Adrenal gland (tissue), 12 donors: ENCODE measurements around the gene PARVB. TPM values are rescaled to one million over a fixed set of nuclear protein-coding genes. Genes with fewer than 3 reads are reported as not detected.
"Not testable (repeated sequence)": the region's sequence is repeated elsewhere in the genome, so short reads cannot be mapped to it uniquely, and the experiment has no call there.

Experiments
- DNase-seq, 7 donors: peaks; one replicate each; pipeline ENCODE4 v3.0.0-alpha.2; 2019 to 2020
- H3K27ac ChIP-seq, 5 donors: fragments of 200-600 bp; sonication (generic) in 4 of 5; 1 replicate in 3 of 5; 2 replicates in 2 of 5; pipeline versions ENCODE4 v1.5.1 to v1.8.0; 2016 to 2020; ENCODE audit warnings: mild to moderate bottlenecking in 1 of 5
- H3K27me3 ChIP-seq: fragments of 200-600 bp; 2 replicates; pipeline ENCODE4 v1.8.0; 2021
- H3K36me3 ChIP-seq, 2 donors: fragments of 200-600 bp; replicated peaks in 1 of 2; 1 replicate in 1 of 2; 2 replicates in 1 of 2; pipeline versions ENCODE4 v1.5.1 to v1.8.0; 2018 to 2022
- H3K4me1 ChIP-seq, 2 donors: fragments of 200-600 bp; replicated peaks in 1 of 2; 1 replicate in 1 of 2; 2 replicates in 1 of 2; pipeline versions ENCODE4 v1.5.1 to v1.8.0; 2018 to 2021
- H3K4me3 ChIP-seq, 4 donors: fragments of 200-600 bp; sonication (generic) in 3 of 4; one replicate each; pipeline ENCODE4 v1.5.1; 2016 to 2018
- H3K9me3 ChIP-seq, 3 donors: fragments of 200-600 bp; sonication (generic) in 1 of 3; replicated peaks in 1 of 3; 1 replicate in 2 of 3; 2 replicates in 1 of 3; pipeline versions ENCODE4 v1.5.1 to v1.8.0; 2016 to 2021
- CTCF ChIP-seq, 6 experiments: fragments of 450-650 bp in 4 of 6; fragments of 200-600 bp in 2 of 6; sonication (generic) in 1 of 6; IDR thresholded peaks; 1 replicate in 5 of 6; 2 replicates in 1 of 6; pipeline versions ENCODE4 v1.5.1 to v1.8.0; 2016 to 2021; ENCODE audit warnings: antibody characterized with exemption in 6 of 6, mild to moderate bottlenecking in 2 of 6, moderate library complexity in 1 of 6
- POLR2A ChIP-seq, 2 donors: fragments of 450-650 bp; IDR thresholded peaks; one replicate each; pipeline ENCODE4 v1.6.1; 2017; ENCODE audit warnings: antibody characterized with exemption in 2 of 2, mild to moderate bottlenecking in 2 of 2, moderate library complexity in 1 of 2
- WGBS, 4 donors: extraction: QIAGEN DNeasy Blood & Tissue Kit in 2 of 4; methylation state at CpG; one replicate each; pipeline versions ENCODE4 v1.1.5 to v1.1.7; 2013 to 2017; 5-methylcytosine and 5-hydroxymethylcytosine counted together
- intact Hi-C, 2 donors: fragments of 100-400 bp; cut with DNase I; formaldehyde crosslinking; loops; one replicate each; pipeline versions ENCODE4 v1.14.1 to v1.15.0; 2022 to 2023
- polyA plus RNA-seq, 3 donors: library from polyadenylated mRNA; stranded (reverse); fragments of 200-250 nt in 2 of 3; fragments of 350-450 nt in 1 of 3; fragmentation: Illumina TruSeq in 1 of 3; extraction: RNeasy Lipid Tissue Mini Kit (QIAGEN cat#74804) in 1 of 3; gene quantifications; one replicate each; pipeline ENCODE4 v1.2.3, GENCODE V29; 2013 to 2014
- total RNA-seq, 9 donors: library from RNA; depleted of rRNA in 4 of 9; stranded (reverse); fragments of >200 nt in 4 of 9; fragments of 120-200 nt in 1 of 9; fragmentation: NEBNext Ultra II Directional in 1 of 9; extraction: Animal tissue kit (Norgen Biotek cat#: 25700) in 1 of 9; gene quantifications; one replicate each; pipeline versions ENCODE4 v1.1.0 to v1.2.4, GENCODE V29; 2013 to 2023
- donor health status: healthy with polysubstance abuse.
- donor health status: Bipolar disorder and iron deficiency.
- donor health status: DM: yes; HTN: yes; CAD: no.
- donor health status: DM: no; HTN: no; CAD: no.
- donor health status: DM: no; HTN: no; CAD: no.
- donor health status: DM: yes; HTN: yes; CAD: no.

PARVB gene
- total and polyA plus RNA-seq, 12 donors: 16.9 to 77.6 (median 45.9) TPM

GRCh38 chr22:44107340-44107739, 83.2 kb downstream of the PARVB start:
- Histone ChIP-seq H3K4me1 (no peaks in the 10 kb centered on the region), H3K27me3 (no peaks in the 10 kb centered on the region), H3K9me3 (no peaks in the 10 kb centered on the region), H3K27ac (no peak overlapping the region), H3K4me3 (no peak overlapping the region), H3K36me3 (no peaks in the 10 kb centered on the region)
- DNase-seq: no peak
- TF ChIP-seq POLR2A (IDR thresholded peaks at IDR 0.05): no peak
- no peak for TF ChIP-seq CTCF (IDR thresholded peaks at IDR 0.05)
- intact Hi-C loops: no loop called here
- 89 to 93% (median 92%) methylated on average over 6 of the region's 6 CpGs for WGBS, 4 donors

GRCh38 chr22:44108076-44108475, 84.0 kb downstream of the PARVB start:
- H3K4me1 ChIP-seq: no peaks in the 10 kb centered on the region
- H3K27ac ChIP-seq: no peak overlapping the region
- H3K36me3 ChIP-seq: no peaks in the 10 kb centered on the region
- no peak for TF ChIP-seq CTCF (IDR thresholded peaks at IDR 0.05)
- TF ChIP-seq POLR2A (IDR thresholded peaks at IDR 0.05): no peak
- no peak for DNase-seq
- H3K9me3 ChIP-seq: no peaks in the 10 kb centered on the region
- no peak overlapping the region for H3K4me3 ChIP-seq
- WGBS, 4 donors: 91 to 100% (median 96%) methylated on average over 1 to 2 of the region's 2 CpGs
- H3K27me3 ChIP-seq: no peaks in the 10 kb centered on the region
- intact Hi-C loops: no loop called here

- Histone ChIP-seq H3K4me3 (no peak overlapping the region), H3K27me3 (no peaks in the 10 kb centered on the region), H3K27ac (no peak overlapping the region), H3K9me3 (no peaks in the 10 kb centered on the region), H3K36me3 (no peaks in the 10 kb centered on the region), H3K4me1 (no peaks in the 10 kb centered on the region)
- TF ChIP-seq POLR2A (IDR thresholded peaks at IDR 0.05) (no peak), CTCF (IDR thresholded peaks at IDR 0.05) (no peak)
- no peak for DNase-seq
- WGBS, 4 donors: 73 to 82% (median 79%) methylated on average over 14 of the region's 14 CpGs
- intact Hi-C loops: no loop called here
Measured at GRCh38 chr22:44108806-44109385, 84.8 kb downstream of the PARVB start.

GRCh38 chr22:44109416-44109815, 85.3 kb downstream of the PARVB start:
- Histone ChIP-seq H3K27ac (no peak overlapping the region), H3K36me3 (no peaks in the 10 kb centered on the region), H3K4me3 (no peak overlapping the region), H3K27me3 (no peaks in the 10 kb centered on the region), H3K9me3 (no peaks in the 10 kb centered on the region), H3K4me1 (no peaks in the 10 kb centered on the region)
- 90 to 98% (median 90%) methylated on average over 4 of the region's 4 CpGs for WGBS, 4 donors
- intact Hi-C loops: no loop called here
- TF ChIP-seq POLR2A (IDR thresholded peaks at IDR 0.05) (no peak), CTCF (IDR thresholded peaks at IDR 0.05) (no peak)
- no peak for DNase-seq

- H3K9me3 ChIP-seq, H3K27me3 ChIP-seq, intact Hi-C loops, H3K4me3 ChIP-seq, DNase-seq, H3K4me1 ChIP-seq, H3K36me3 ChIP-seq, H3K27ac ChIP-seq: not testable (repeated sequence)
- 96 to 98% (median 97%) methylated on average over 6 of the region's 6 CpGs for WGBS, 4 donors
Measured at GRCh38 chr22:44110656-44111055, 86.6 kb downstream of the PARVB start.
